ENCODE measurements around the gene NXN.

The NXN gene

DNA sequence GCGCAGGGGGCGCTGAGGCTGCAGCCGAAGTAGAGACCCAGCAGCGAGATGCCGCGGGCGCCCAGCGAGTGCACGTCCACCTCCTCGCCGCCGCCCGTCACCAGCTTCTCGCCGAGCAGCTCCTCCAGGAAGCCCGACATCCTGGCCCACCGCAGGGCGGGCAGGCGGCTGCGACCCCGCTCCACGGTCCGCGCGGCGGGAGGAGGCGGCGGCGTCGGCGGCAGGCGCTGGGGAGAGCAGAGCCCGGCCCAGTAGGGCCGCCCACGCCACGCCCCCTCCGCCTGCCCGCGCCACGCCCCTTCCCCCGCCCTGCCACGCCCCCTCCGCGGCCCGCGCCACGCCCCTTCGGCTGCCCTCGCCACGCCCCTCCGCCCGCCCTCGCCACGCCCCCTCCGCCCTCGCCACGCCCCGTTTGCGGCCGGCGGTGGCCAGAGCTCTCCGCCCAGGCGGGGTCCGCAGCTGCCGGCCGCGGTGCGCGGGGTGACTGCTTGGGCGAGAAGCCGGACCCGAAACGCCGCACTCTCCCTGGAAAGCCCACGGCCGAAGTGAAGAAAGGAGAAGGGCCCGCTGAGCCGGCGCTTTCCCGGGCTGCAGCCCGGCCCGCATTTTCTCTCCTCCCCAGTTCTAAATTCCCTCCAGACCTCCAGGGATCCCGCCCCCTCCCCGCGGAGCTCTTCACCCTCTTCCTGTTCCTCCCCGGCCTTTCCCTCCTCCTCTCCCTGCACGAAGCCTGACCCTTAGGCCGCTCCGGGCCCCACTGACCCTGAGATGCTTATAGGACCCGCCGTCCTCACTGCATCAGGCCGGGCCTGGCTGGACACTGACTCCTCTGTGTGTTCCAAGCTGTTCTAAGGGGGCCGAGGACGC is at the start of gene NXN:
NXN (minus strand) TSS at position 238 of the 867 bp plus-strand sequence.
- DNase-seq = no peak

DNA sequence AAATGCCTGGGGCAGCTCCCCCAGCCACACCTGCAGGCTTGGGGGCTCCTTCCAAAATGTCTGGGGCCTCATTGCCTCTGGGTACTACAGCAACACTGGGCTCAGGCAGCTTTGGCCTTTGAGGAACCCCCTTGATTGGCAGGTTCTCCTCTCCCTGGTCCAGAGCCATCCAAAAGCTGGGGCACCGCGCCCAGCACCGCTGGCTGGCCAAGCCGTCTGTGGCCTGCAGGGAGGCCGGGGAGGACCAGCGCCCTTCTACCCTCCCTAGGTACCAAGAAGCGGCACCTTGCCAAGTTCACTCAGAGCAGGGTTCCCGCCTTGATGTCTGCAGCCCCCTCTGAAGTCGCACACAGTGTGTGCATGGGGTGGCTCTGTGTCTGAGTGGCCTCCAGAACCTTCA is 47.5 kb upstream of the NXN start:
- DNase-seq = no peak

DNA sequence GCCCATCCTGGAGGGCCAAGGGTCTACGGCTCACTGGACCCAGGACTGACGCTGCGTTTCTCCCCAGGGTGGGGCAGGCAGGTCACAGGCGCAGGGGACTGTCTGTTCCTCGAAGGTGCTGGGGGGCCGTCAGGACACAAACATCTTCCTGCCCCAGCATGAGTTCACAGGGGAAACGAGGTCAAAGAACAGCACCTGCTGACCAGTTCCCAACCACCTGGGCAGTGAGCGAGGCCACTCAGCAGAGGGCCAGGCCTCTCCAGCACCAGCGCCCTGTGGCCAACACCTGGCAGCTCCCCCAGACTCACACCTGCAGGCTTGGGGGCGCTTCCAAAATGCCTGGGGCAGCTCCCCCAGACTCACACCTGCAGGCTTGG is 47.0 kb upstream of the NXN start:
- no peak for DNase-seq

DNA sequence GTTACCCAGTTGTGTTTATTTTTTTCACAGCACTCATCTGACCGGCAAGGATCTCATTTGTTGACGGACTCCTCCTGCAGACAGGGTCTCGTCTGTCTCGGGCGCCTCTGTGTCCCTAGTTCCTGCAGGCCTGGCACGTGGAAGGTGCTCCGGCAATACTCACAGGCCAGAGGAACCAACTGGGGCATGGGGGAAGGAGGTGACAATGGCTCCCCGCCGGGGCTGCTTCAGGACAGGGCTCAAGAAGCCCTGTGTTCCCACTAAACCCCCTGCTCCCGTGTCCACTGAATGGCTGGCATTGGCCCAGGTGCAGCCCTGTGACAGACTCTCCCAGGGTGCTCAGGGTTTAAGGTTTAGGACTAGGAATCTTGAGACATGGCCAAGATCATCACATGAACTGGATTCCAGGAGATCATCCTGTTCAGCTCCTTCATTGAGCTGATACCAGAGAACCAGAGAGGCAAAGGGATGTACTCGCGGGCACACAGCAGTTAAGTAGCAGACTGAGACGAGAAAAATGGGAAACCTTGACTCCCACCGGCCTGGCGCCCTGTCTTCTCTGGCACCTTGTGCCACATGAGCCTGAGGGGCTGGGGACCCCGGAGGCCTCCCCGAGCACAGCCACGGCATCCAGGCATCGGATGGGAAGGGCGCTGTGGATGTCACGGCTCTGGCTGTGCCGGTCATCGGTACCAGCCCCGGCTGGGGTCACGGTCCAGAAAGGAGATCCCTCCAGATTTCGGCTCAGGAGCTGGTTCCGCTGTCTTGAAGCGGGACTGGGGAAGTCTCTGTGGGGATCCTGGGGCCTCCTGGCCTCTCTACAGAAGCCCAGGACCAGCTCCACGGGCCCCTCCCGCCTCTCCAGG is 46.4 kb upstream of the NXN start:
- no peak for DNase-seq

DNA sequence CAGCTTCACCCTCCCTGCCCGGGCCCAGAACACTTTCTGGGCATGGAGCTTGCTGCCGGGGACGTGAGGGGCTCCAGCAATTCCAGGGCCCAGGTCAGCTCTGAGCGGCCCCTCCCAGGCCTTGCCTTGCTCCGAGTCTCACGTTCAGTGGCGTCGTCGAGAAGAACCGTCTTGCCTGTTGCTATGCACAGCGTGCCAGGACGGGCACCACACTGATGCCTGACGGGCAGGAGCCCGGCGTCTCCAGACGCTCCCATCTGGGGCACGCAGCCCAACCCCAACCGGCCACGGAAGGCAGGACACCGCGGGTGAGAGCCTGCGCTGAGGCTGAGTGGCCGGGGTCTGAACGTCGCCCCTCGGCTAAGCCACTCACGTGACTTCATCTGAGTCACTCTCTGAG is 44.5 kb upstream of the NXN start:
- DNase-seq = no peak

DNA sequence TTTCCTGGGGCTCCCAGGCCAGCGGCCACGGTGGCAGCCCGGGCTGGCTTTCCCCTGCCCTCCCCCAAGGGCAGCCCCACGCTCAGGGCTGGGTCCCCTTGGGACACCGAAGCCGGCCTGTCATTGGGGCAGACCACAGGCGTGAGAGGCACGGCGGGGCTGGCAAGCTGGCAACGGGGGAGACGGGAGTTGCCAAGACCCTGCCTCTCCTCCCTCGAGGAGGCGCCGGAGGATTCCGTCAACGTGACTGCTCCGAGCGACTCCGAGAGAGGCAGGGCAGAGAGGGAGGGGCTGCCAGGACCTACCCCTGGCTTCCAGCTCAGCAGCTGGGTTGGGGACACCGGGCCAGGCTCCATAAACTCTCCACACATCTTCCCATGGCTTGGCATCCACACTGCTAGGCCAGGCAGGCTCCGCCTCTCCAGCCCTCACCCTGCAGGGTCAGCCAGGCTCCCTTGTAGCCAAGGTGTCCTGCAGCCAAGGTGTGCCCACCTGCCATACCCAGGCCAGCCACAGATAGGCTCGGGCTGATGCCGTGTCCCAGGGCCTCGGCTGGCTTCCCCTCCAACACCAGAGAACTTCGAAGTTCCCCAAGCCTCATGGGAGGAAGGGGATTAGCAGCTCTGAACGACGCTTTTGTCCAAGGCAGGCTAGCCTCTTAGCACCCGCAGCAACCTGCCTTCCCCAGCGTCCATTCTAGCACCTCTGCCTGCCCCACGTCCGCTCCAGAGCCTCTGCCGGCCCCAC is 42.9 kb upstream of the NXN start:
- no peak for DNase-seq

DNA sequence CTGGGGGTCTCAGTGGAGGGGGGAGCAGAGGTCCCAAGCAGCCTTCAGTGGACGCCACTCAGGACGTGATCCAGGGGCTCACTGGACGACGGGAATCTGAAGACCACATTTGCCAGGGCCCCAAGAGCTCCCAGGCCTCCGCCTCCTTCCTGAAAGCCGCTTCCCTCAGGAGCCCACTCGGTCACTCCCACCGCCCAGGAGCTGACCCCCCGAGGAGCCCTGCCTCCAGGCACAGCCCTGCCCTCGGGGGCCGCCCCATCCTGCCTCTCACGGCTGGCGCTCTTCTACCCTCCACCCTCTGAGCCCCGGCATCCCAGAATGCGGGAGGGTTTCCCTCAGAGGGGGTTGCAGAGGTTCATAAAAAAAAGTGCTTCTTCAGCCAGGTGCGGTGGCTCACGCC is 41.6 kb upstream of the NXN start:
- no peak for DNase-seq

DNA sequence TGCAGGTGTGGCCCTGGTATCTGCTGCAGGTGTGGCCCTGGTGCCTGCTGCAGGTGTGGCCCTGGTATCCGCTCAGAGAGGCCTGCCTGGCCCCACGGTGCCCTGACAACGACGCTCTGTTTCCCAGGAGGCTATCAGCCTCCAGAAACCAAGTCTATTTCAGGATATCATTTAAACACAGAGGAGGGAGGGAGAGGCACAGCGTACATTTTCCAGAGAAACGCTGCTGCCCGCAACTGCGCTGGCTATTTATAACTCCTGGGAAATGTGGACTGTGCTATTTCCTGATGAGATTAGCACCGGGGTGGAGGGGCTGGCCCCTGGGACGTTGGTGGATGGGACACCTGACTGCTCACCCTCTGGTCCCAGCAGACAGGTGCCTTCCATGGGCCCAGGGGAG is 39.9 kb upstream of the NXN start:
- DNase-seq = no peak

DNA sequence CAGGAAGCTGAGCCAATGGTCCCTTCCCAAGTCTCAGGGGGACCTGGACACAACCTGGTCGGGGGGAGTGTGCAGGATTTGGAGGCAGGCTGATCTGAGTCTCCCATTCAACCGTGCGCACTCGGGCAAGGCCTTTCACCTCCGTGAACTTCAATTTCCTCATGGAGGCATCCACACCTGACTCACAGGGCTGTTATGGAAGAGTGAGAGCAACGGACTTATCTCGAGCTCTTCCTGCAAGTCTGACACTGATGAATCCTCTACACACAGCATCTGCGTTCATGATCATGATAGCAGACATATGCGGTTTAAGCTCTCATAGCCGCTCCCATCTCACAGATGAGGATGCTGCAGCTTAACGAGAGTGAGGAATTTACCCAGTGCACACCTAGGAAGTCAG is 39.0 kb upstream of the NXN start:
- no peak for DNase-seq

DNA sequence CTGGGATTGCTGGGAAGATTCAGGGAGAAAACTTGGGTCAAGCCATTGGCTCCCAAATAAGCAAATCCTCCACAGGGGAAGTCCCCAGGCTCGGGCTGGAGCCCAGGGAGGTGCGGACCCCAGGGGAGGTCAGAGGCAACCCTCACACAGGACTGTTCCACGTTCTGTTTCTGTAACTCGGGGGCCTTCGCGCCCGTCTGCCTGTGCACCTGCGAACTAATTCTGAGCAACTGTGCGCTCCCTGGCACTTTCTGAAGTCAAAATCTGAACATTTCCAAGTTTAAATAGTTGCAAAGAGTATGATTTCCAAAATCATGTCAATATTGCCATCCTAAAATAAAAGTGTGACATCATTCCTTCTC is 34.1 kb upstream of the NXN start:
- DNase-seq = no peak

DNA sequence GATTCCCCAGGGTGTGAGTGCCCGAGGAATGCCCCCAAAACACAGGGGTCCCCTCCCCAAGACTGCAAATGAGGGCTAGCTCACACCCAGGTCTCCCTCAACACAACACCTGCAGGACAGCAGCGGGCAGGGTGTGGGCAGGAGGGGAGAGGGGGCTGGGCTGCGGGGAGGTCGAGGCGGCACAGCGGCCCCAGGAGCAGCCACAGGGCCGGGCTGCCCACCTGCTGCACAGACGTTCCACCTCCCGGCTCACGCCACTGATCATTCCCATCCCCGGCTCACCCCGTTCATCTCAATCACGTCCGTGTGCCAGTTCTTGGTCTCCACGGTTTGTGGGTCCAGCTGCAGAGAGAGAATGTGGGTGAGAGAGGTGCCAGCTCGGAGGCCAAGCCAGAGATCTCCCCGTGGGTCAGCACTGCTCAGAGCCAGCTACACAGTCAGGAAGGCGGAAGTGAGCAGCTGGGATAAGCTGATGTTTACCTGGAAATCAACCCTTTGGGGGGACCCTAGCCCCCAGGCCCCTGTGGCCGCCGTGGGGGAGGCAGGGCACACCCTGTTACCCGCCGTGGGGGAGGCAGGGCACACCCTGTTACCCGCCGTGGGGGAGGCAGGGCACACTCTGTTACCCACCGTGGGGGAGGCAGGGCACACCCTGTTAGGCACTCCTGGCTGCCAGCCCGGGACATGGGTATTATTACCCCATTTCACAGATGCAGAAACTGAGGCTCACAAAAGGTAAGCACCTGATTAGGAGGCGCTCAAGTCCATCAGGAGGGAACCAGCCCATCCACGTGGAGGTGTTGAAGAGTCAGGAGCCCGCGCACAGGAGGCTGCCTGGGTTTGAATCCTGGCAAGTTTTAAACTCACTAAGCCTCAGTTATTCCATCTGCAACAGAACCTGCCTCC is 33.5 kb upstream of the NXN start:
- no peak for DNase-seq

DNA sequence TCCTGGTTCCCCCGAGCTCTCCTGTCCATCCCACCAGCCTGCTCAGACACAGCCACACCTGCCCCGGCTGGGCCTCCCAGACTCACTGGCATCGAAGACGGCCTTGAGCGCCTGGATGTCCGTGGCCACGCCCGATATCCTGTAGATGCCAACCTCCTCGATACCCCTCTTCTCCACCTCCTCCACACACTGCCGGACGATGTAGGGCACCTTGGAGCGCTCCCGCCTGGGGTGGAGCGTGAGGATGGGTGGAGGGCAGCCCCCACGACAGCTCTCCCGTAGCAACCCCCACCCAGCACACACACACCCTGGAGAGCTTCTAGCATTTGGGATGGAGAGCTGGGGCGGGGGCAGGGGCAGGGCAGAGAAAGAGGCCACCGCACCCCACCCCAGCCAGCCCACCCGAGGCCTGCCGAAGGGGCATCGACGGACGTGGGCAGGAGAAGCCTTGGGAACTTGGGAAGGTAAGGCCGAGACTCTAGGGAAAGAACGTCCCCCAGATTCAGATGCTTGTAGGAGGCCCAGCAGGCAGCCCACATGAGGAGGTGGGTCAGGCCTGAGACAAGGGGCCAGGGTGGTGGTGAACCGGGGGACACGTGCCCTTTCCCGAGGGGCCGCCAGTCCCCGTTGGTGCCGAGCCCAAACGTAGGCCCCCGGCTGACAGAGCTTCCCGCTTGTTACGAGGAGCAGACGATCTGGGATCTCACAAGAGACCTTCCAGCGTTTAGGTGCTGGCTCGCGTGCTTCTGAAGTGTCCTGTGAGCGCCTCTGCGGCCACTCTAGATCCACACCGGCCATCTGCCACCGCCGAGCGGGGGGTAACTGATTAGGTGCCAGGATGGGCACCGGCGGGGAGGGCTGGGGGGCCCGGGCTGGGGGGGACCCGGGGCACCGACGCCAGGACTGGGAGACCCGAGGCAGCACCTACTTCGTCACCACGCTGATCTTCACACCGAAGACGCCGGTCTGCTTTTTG is 32.5 kb upstream of the NXN start:
- no peak for DNase-seq

DNA sequence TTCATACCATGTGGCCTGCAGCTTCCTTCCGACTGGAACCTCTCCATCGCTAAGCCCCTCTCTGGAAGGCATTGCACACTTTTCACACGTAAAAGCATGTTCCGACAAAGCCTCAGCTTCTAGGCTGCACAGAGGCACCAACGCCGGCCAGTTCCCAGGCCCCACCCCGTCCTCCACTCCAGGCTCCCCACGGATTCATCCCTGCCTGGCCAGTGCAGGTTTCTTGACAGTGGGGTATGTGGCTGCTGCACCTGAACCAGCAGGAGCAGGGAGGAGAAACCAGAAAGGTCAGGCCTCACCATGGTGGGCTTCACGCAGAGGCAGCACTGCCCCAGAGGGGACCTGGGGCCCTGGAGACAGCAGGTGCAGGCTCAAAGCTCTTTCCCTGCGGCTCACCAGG is 31.6 kb upstream of the NXN start:
- DNase-seq = no peak

DNA sequence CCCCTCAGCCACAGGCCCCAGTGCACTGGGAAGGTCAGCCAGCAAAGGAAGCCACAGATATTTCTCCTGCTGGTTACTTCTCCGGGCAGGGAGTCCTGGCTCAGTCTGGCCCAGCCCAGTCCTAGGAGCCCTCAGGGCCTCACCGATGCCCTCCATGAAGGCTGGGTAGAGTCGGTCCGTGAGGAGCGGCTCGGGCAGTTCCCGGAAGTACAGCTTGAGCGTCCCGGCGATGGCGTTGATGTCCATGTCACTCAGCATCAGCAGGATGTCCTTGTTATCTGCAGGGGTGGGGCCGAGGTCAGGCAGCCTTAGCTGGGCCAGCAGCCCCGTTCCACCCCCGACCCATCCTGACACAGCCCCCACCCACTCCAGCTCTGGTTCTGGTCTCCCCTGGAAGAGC is 31.0 kb upstream of the NXN start:
- no peak for DNase-seq

DNA sequence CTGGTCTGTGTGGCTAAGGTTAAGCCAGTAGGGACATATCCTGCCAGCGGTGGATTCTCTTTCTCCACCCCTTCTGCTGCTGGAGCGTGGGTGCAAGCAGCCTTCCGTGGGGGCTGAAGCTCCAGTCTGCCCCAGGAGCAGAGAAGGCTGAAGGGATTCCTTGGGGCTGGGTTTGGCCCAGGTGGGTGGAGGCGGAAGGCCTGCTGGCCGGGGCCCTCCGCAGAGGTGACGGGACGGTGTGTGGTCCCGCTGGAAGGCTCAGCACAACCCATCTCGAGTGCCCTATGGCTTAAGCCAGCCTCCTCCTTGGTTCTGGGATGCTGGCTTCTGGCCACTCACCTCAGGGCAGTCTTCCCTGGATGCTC is 30.5 kb upstream of the NXN start:
- DNase-seq = no peak

DNA sequence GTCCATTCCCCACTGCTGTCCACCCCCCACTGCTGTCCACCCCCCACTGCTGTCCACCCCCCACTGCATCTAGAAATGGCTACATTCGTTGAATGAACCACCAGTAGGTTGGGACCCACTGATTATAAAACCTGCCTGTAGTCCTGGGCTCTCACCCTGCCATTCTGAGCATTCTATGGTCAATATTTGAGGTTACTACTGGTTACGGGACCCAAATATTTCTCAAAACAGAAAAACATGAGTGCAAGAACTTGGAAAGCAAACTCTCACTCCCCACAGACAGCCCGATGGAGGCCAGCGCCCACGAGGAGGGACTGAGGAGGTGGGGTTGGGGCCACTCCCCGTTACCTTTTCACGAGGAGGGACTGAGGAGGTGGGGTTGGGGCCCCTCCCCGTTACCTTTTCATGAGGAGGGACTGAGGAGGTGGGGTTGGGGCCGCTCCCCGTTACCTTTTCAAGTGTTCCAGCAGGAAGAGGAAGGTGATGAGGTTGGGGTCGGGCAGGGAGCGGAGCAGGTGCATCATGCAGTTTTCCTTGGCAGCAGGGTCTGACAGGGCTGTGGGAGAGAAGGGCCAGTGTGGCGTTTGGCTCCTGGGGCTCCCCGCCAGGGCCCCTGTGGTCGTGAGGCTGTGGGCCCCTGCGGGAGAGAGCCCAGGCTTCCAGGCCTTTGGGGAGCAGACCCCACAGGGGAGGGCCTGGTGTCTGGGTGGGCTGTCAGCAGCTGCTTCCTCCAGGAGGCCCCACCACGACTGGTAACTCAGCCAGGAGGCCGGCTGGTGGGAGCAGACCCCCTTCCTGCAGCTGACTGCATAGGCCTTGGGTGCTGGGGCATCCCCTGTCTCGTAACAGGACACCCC is 29.9 kb upstream of the NXN start:
- no peak for DNase-seq

DNA sequence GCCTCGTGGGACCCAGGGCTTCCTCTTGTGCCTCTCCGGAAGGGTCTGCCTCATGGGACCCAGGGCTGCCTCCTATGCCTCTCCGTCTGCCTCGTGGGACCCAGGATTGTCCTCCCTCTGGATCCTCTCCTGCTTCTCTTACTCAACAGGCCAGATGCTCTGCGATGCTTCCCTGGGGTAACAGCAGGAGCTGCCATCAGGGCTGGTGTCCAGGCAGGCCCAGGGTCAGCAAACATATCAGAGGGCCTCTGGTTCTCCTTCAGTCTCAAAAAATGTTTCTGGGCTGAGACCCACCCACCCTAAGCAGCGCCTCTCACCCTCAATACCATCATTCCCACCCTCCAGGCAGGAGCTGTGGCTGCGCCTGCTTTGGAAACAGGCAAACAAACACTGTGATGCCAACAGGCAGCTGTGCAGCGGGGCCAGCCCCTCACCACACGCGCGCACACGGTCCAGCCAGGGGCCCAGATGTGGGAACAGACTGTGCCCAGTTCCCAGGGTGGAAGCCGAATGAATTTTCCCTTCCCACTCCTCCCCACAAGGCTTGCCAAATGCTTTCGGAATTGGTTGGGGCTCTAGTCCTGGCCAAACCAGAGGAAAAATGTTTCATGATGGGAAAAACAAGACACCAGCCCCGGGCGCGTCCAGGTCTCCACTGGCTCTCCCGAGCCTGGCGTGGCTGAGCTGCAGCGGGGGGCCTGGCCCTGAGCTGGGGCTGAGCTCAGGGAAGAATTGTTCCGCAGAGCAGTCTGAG is 28.6 kb upstream of the NXN start:
- DNase-seq = no peak

DNA sequence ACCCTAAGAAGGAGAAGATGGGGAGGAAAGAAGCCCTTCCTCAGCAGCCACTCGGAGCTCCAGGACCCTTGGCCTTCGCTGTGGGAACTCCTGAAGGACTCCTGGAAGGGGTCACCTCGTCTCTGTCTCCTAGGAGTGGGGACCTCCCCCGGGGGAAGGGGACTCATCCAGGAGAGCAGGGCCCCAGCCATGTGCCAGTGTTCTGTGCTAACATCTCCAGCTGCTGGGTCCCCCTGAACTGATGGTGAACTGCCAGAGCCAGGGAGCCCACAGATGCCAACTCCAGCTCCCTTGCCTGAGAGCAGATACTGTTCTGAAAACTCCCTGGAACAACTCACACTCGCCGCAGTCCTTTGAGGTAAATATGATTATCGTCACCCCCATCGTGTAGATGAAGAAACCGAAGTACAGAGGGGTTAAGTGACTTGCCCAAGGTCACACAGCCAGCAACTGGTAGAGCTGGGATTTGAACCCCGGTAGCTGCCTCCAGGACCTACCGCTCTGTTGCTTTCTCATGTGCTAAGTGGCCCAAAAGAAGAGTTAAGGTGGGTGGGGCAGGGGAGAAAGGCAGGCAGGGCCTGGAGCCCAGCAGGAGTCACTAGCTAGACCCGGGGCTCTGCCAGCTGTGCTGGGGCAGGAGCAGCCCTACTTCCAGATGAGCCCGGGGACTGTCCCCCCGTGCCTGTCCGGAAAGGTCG is 27.9 kb upstream of the NXN start:
- no peak for DNase-seq

DNA sequence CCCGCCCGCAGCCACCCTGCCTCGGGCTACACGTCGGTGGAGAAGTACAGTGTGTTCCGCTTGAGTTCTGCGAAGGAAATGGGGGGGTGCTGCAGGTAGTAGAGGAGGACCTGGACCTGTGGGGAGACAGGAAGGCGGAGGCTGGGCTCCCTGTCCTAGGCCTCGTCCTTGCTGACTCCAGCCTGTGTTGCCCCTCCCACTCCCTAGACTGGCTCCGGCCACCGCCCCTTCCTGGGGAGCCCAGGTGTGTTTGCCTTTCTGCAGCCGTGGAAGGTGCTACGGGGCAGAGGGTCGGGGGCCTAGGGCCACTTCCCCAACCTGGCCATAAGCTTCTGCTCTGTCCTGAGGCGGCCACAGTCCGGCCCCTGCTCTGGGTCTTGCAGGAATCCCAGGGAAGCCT is 26.5 kb upstream of the NXN start:
- no peak for DNase-seq

Data from NCI-H1436 treated with DMSO at 0.1 percent for 48 hours (cell line).